GM18498 (cell line): ENCODE data around the gene MED26.

Source experiments
- ATAC-seq: cut with Tn5 transposase; IDR thresholded peaks from one replicate; pipeline ENCODE4 v1.9.1; 2021; ENCODE audit warnings: mild to moderate bottlenecking, moderate library complexity; ENCODE audit not compliant: unreplicated experiment

Gene MED26

GRCh38 chr19:16614941-16615340, 13.1 kb downstream of the MED26 start:
- no peak for ATAC-seq

- no peak for ATAC-seq
These were observed 14.2 kb downstream of the MED26 start for GRCh38 chr19:16613841-16614240.

- ATAC-seq = no peak
These were observed 15.4 kb downstream of the MED26 start for GRCh38 chr19:16612636-16613035.

GRCh38 chr19:16611121-16611520, 16.9 kb downstream of the MED26 start:
- no peak for ATAC-seq

GRCh38 chr19:16609511-16610200, 18.3 kb downstream of the MED26 start:
- no peak for ATAC-seq

- ATAC-seq = no peak
These were observed 19.7 kb downstream of the MED26 start for GRCh38 chr19:16608290-16608739.

- no peak for ATAC-seq
These were observed 20.2 kb downstream of the MED26 start for GRCh38 chr19:16607819-16608218.

GRCh38 chr19:16605553-16605994, 22.4 kb downstream of the MED26 start:
- ATAC-seq = no peak

GRCh38 chr19:16605115-16605514, 22.9 kb downstream of the MED26 start:
- no peak for ATAC-seq

GRCh38 chr19:16604615-16605014, 23.4 kb downstream of the MED26 start:
- no peak for ATAC-seq

GRCh38 chr19:16603090-16603489, 24.9 kb downstream of the MED26 start:
- no peak for ATAC-seq

GRCh38 chr19:16601378-16602052, 26.5 kb downstream of the MED26 start:
- no peak for ATAC-seq

- ATAC-seq = no peak
These were observed 27.2 kb downstream of the MED26 start for GRCh38 chr19:16600824-16601223.

- no peak for ATAC-seq
These were observed 28.2 kb downstream of the MED26 start for GRCh38 chr19:16599655-16600346.

GRCh38 chr19:16598848-16599247, 29.2 kb downstream of the MED26 start:
- ATAC-seq = no peak

- no peak for ATAC-seq
These were observed 31.6 kb downstream of the MED26 start for GRCh38 chr19:16596399-16596798.

- ATAC-seq = no peak
These were observed 32.9 kb downstream of the MED26 start for GRCh38 chr19:16595097-16595496.

GRCh38 chr19:16594681-16595091, 33.3 kb downstream of the MED26 start:
- no peak for ATAC-seq

GRCh38 chr19:16594131-16594586, 33.8 kb downstream of the MED26 start:
- no peak for ATAC-seq

- no peak for ATAC-seq
These were observed 34.8 kb downstream of the MED26 start for GRCh38 chr19:16593181-16593580.

GRCh38 chr19:16591803-16592556, 36.0 kb downstream of the MED26 start:
- ATAC-seq = no peak
